H1 (cell line): ENCODE measurements around the gene LRRC74A. TPM values are rescaled to one million over a fixed set of nuclear protein-coding genes. Genes with fewer than 3 reads are reported as not detected.

ENCODE experiments used
- CEBPB ChIP-seq: IDR thresholded peaks from 2 replicates; pipeline ENCODE4 v1.6.1; 2012; ENCODE audit warnings: low read depth, low read length
- CHD7 ChIP-seq: fragments of 300-600 bp; sonication (generic); IDR thresholded peaks from 2 replicates; pipeline ENCODE4 v1.7.1; 2012; ENCODE audit warnings: low read length, moderate library complexity, mild to moderate bottlenecking, inconsistent platforms; ENCODE audit not compliant: insufficient replicate concordance
- EGR1 ChIP-seq: IDR thresholded peaks from 2 replicates; pipeline ENCODE4 v1.6.1; 2011; ENCODE audit warnings: low read depth, low read length, borderline replicate concordance
- EZH2 ChIP-seq: fragments of 200-600 bp; sonication (generic); IDR thresholded peaks from 2 replicates; pipeline ENCODE4 v1.7.1; 2012; ENCODE audit warnings: low read depth, mild to moderate bottlenecking, moderate library complexity, low read length, inconsistent platforms; ENCODE audit not compliant: severe bottlenecking
- GTF2F1 ChIP-seq: IDR thresholded peaks from 2 replicates; pipeline ENCODE4 v1.6.1; 2012; ENCODE audit warnings: low read depth, low read length, improper control_type of control experiment, borderline replicate concordance
- HDAC2 ChIP-seq, 2 experiments: fragments of 300-600 bp in 1 of 2; sonication (generic) in 1 of 2; IDR thresholded peaks; 2 replicates each; pipeline ENCODE4 v1.6.1; 2011 to 2012; ENCODE audit warnings: low read depth in 2 of 2, low read length in 2 of 2, mild to moderate bottlenecking in 2 of 2, moderate library complexity in 2 of 2, borderline replicate concordance in 1 of 2, inconsistent platforms in 1 of 2
- HDAC6 ChIP-seq: IDR thresholded peaks from one replicate; pipeline ENCODE4 v1.7.1; 2012; ENCODE audit warnings: low read depth, mild to moderate bottlenecking, inconsistent platforms, low read length, moderate library complexity
- KDM1A ChIP-seq: fragments of 200-600, 300-600 bp; sonication (generic); IDR thresholded peaks from 2 replicates; pipeline ENCODE4 v1.7.1; 2016; ENCODE audit warnings: mild to moderate bottlenecking, low read length, borderline replicate concordance
- NRF1 ChIP-seq: IDR thresholded peaks from 2 replicates; pipeline ENCODE4 v1.6.1; 2011; ENCODE audit warnings: mild to moderate bottlenecking, low read depth, low read length, improper control_type of control experiment
- USF2 ChIP-seq: IDR thresholded peaks from 2 replicates; pipeline ENCODE4 v1.6.1; 2011; ENCODE audit warnings: low read length, improper control_type of control experiment
- ZNF274 ChIP-seq: IDR thresholded peaks from 2 replicates; pipeline ENCODE4 v1.7.0; 2012; ENCODE audit warnings: low read length, borderline replicate concordance; ENCODE audit errors: extremely low read depth
- polyA plus RNA-seq, 7 experiments: library from polyadenylated mRNA; depleted of rRNA in 3 of 7; stranded (reverse) in 5 of 7; unstranded in 2 of 7; fragments of >200 nt in 5 of 7; fragments of 200-250 nt in 2 of 7; gene quantifications; 1 replicate in 5 of 7; 2 replicates in 1 of 7; 4 replicates in 1 of 7; pipeline versions ENCODE4 v1.2.1 to v1.2.3, GENCODE V29; 2011 to 2013; ENCODE audit warnings: missing spikeins in 2 of 7, mixed read lengths in 2 of 7
- total RNA-seq: library from RNA; stranded (reverse); fragmentation: NEBNext Ultra II Directional; extraction: Animal tissue kit (Norgen Biotek cat#: 25700); gene quantifications from 2 replicates; pipeline ENCODE4 v1.2.1, GENCODE V29; 2021

The LRRC74A gene
- total and polyA plus RNA-seq, 2 of the 8 experiments (the other 6 are each of a cell fraction or from before 2014, with no cell fraction given) = not detected

DNA sequence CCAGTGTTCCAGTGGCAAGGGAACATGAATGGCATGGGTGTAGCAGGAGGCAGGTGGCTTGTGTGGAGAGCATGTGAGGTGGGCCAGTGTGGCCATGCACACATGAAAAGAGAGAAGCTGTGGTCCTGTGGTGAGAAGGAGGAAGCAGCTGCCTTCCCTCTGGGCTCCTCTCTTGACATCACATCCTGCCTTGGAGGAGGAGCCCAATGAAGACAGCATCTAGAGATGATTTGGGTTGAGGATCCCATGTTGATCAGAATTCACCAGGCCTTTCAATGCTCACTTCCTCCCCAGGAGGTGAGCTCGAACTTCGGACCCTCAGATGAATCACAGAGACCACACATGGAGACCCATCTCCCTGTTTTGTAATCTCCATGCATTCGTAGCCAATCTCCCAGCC is 82.6 kb downstream of the LRRC74A start (continued):
- TF ChIP-seq CHD7 (no peak), EGR1 (no peak), GTF2F1 (no peak), NRF1 (no peak), HDAC2 (IDR thresholded peaks at IDR 0.05; ENCODE audit: borderline replicate concordance in 1 of 2, low read depth in 2 of 2, low read length in 2 of 2) (no peak), CEBPB (no peak), HDAC6 (no peak), USF2 (no peak), EZH2 (no peak), KDM1A (no peak), ZNF274 (no peak)
